DMS53 treated with DMSO at 0.1 percent for 48 hours (cell line): ENCODE measurements around the gene MIGA1.
"Not testable (repeated sequence)": the region's sequence is repeated elsewhere in the genome, so short reads cannot be mapped to it uniquely, and the experiment has no call there.

Experiments
- DNase-seq: peaks from one replicate; lab custom pipeline; 2025; ENCODE audit not compliant: unreplicated experiment; lab: John Stamatoyannopoulos, UW

MIGA1 gene

GRCh38 chr1:77797991-77798390 lies 18.5 kb downstream of the MIGA1 start:
- DNase-seq: no peak

DNA sequence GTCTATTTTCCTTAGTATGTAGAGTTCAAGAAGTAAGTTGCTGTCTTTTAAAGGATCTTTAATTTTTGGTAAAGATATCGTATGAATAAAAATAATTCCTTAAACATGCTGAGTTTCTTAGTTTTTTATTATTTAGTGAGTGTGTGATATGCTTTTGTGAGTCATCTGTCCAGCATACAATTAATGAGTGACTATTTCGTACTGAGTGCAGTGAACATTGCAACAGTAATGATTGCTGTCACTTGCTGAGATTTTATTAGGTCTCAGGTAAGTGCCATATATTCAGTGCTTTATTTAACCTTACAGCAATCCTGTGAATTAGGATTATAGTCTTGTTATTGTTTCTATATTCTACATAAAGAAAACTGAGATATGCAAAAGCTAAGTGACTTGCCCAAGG lies 22.6 kb downstream of the MIGA1 start:
- no peak for DNase-seq

GRCh38 chr1:77803371-77803770 lies 23.9 kb downstream of the MIGA1 start:
- DNase-seq: no peak

DNA sequence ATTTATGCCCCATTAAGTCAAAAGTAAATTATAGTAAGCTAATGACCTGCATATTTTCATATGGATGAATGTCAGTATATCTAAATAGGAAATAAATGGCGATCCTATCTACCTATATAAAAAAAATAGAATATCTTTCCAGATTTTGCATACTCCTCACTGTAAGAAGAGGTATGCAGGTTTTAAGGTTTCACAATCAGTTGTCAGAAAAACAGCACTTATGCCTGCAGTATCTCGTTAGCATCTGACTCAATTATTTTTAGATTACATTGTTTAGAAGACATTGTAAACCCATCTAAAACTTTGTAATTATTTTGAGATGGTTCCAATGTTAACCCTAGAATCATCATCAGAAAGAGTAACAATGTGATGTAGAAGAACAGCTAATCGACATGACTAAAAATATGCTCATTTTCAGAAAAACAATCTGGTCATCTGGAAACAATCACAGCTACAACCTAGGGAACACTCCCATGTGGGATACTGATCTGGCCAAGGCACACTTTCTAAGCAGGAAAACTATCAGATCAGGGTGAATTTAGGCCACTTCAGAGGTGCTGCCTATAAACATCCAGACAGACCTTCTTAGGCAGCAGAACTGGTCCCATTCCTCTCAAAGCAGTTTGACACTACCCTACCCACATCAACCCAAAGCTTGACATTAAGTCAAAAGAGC lies 30.5 kb downstream of the MIGA1 start:
- DNase-seq: not testable (repeated sequence)

DNA sequence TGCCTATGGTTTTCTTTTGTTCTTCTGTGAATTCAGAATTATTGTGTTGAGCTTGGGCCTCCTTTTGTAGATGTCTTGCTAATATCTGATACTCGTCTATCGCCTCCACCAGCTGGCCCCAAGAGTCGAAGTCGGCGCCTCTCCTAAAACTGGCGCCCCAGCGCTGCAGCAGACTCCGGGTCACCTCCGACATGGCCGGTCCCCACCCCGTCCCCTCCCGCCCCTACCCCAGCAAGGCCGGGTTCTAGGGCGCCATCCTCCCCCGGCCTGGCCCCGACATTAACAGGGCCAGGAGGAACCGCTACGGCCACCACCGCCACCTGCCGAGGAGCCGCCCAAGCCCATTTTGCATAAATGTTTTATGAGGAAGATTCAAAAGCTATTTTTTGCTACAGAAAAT lies 32.1 kb downstream of the MIGA1 start:
- DNase-seq: not testable (repeated sequence)

DNA sequence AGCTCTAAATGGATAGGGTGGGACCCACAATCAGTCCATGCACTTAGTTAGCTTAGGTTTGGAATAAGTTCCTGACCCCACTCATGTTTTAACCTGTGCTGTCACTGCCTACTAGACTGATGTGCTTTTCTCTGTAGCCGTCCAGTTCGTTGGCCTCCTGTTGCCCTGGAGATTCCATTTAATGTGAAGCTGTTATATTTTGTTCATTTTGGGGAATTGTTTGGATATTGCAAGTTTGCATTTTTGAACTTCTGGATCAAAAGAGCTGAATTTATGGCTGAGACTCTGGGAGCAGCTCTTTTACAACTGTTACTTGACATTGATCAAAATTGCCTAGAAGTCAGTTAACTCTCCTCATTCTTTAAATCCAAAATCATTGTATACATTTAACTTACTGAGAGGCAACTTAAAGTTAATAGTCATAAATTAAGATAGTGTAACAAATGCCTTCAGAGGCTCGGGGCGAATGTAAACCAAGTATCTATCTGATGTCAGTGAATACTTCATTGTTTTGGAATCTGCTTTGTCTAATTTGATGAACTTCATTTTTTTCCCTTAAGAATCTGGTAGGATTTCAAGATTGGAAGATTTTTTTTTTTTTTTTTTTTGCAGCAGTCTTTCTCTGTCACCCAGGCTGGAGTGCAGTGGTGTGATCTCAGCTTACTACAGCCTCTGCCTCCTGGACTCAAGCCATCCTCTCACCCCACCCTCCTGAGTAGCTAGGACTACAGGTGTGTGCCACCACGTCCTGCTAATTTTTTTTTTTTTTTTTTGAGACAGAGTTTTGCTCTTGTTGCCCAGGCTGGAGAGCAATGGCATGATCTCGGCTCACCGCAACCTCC lies 38.1 kb downstream of the MIGA1 start:
- no peak for DNase-seq

DNA sequence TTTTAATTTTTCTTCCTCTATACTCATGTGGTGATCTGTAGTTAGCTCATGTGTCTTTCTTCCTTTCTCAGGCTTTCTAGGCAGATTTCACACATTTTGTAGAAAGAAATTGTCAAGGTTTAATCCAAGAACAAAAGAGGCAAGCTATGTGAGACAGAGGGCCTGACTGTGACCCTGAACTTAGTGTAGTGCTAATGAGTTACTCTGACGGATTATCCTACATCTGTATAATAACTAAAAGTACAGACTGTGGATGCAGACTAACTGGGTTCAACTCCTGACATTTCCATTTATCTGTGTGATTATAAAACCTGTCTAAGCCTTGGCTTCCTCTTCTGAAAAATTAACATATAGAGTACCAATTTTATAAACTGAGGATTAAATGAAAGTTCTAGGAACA lies 40.7 kb downstream of the MIGA1 start:
- DNase-seq: no peak

DNA sequence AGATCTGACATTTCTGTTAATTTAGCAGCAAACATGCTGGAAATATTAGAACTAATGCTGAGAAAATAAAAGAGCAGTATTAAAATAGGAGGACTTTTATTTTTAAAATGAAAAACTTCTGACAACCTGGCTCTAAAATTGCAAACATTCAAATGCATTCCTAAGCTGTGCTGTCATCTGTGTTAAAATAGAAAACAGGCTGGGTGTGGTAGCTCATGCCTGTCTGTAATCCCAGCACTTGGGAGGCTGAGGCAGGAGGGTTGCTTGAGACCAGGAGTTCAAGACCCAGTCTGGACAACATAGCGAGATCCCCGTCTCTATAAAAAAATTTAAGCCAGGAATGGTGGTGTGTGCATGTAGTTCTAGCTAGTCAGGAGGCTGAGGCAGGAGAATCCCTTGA lies 44.6 kb downstream of the MIGA1 start:
- DNase-seq: no peak

GRCh38 chr1:77824694-77825093 lies 45.2 kb downstream of the MIGA1 start:
- no peak for DNase-seq

DNA sequence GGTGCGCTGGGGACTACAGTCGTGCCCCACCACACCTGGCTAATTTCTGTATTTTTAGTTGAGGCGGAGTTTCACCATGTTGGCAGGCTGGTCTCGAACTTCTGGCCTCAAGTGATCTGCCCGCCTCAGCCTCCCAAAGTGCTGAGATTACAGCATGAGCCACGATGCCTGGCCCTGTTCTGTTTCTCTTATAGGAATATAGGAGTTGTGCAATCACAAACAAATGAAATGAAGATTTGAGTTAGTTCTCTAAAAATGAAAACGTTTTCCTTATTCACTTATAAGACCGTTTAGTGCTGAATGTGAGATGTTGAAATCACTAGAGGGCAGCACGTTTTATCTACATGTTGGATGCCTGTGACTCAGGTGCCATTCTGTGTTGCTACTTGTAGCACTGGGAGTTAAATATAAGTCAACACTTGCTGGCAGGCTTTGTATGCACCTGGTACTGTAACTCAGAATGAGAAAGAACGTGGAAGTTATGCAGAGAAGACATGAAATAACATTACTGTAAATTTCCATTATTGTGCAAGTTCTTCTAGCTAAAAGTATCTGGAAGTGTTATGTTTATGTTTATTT lies 45.8 kb downstream of the MIGA1 start:
- DNase-seq: peak; percentile 77

- DNase-seq: not testable (repeated sequence)
Observed at GRCh38 chr1:77826851-77827250, 47.4 kb downstream of the MIGA1 start.

- no peak for DNase-seq
Observed at GRCh38 chr1:77828098-77828497, 48.6 kb downstream of the MIGA1 start.

DNA sequence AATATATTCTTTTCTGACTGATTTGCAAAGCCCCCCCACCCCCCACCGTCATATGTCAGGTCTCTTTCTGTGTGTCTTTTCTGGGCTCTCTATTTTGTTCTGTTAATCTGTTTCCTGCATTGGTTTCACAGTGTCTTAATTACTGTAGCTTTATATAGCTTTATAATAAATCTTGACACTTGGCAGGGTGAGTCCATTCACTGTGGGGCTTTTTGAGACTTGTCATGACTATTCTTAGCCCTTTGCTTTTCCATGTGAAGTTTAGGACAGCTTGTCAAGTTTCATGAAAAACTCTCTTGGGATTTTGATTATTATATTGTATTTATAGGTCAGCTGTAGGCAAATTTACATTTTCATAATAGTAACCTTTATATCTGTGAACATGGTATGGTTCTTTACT lies 50.4 kb downstream of the MIGA1 start:
- no peak for DNase-seq

DNA sequence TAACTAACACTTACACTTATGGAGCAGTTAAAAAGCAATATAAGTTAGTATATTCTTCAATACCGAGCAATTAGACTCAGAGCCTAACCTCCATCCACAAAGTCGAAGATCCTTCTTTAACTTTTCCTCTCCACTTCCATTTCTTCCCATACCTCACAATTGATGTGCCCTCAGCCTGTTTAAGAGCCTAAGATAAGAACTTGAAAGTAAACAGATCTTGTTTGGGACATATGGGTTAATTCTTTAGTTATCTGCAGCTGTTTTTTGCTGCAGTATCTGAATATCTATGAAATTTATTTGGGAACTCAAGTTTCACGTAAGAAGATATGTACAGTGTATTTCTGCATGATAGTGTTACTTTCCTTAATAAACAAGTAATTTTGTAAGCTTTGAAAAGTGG lies 51.5 kb downstream of the MIGA1 start:
- DNase-seq: no peak

GRCh38 chr1:77831566-77831965 lies 52.1 kb downstream of the MIGA1 start:
- DNase-seq: no peak

- no peak for DNase-seq
Observed at GRCh38 chr1:77831976-77832711, 52.7 kb downstream of the MIGA1 start.

DNA sequence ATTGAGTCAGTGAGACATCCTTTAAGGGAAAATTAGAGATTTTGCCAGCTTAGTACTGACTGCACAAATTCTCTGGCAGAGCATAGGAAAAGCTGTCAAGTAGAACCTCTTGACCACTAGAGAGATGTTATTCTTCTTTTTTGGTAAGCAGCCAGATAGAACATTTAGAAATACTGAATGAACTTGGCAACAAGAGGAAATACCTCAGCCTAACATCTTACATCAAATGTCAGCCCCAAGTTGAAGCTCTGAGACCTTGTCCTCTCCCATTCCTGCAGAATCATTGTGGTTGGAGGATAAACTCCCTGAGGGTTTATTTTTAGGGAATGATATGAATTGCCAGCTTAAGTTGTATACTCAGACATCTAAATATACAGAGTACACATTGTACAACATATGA lies 53.5 kb downstream of the MIGA1 start:
- no peak for DNase-seq

DNA sequence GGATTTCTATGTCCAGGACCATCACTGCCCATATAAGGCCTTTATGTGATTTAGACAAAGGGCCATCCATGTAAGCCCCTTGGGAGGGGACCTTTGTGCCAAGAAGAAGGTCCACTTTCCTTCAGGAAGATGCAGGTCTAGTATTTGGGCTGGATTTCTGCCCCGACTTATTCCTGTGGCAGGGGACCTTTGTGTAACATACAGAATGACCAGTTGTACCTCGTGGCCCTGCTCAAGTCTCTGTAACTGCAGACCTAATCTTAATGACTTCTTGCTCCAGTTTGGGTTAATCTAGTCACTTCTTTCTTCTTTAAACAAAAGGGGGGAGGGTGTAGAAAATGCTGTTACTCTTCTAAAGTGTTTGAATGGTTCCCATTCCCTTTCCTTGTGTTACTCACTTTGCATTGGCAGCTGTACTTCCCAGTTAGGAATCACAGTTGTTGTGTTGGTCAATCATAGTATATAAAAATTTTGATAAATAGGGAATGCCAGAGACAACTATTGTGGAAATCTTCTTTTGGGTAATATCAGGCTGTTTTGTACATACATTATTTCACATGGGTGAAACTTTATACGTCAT lies 54.2 kb downstream of the MIGA1 start:
- DNase-seq: no peak

DNA sequence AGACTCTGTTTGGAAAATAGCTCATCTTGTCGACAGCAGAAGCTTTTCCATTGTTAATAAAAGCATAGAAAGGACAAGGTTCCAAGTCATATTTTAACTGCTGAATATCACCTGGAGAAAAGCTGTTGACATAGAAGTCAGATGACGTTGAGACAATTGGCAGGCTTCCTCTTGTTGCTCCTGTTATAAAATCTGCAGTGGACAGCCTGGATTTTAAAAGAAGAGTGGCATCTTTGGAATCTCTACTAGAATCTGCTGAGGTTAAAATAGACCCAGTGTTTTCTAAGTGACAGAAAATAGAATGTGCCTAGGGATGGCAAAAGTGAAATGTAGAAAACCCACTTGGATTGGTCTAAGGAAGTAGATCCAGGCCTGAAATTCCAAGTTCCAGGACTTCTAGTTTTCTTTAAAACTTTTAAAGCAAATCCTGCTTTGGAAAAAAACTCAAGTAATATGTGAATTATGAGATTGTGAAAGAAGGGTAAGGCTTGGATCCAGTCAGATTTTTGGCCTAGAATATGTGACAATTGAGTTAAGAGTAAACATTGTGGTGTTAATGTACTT lies 55.4 kb downstream of the MIGA1 start:
- DNase-seq: peak; percentile 69

DNA sequence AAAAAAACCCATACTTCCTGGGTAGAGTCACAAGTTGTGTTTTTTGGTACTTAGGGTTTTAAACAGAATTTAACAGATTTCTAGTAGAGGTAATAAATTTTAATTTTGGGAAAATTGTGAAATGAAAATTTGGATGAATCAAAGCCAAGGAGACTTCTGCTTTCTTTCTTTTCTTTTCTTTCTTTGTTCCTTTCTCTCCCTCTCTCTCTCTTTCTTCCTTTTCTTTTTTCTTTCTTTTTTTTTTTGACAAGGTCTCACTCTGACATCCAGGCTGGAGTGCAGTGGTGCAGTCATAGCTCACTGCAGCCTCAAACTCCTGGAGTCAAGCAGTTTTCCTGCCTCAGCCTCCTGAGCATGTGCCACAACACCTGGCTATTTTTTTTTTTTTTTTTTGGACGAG lies 62.1 kb downstream of the MIGA1 start:
- no peak for DNase-seq

GRCh38 chr1:77845951-77846350 lies 66.5 kb downstream of the MIGA1 start:
- no peak for DNase-seq
